SJCRH30 (cell line): ENCODE results near the gene FAM186B. TPM values are rescaled to one million over a fixed set of nuclear protein-coding genes. Genes with fewer than 3 reads are reported as not detected.

Experiments used
- DNase-seq, 2 experiments: peaks; one replicate each; pipeline ENCODE4 v3.0.0-alpha.2; 2015 to 2020
- H3K27ac ChIP-seq: fragments of 250-450 bp; sonication (Bioruptor Pico); 2 replicates; pipeline ENCODE4 v1.5.1; 2020; ENCODE audit warnings: mild to moderate bottlenecking, moderate library complexity
- H3K27me3 ChIP-seq: fragments of 250-450 bp; sonication (Bioruptor Pico); 2 replicates; pipeline ENCODE4 v1.5.1; 2020; ENCODE audit warnings: mild to moderate bottlenecking, moderate library complexity
- H3K36me3 ChIP-seq: fragments of 250-450 bp; sonication (Bioruptor Pico); 2 replicates; pipeline ENCODE4 v1.5.1; 2020; ENCODE audit warnings: mild to moderate bottlenecking, moderate library complexity
- H3K4me1 ChIP-seq: fragments of 250-450 bp; sonication (Bioruptor Pico); 2 replicates; pipeline ENCODE4 v1.5.1; 2020; ENCODE audit warnings: mild to moderate bottlenecking, moderate library complexity
- H3K4me3 ChIP-seq: fragments of 250-450 bp; sonication (Bioruptor Pico); 2 replicates; pipeline ENCODE4 v1.5.1; 2020; ENCODE audit warnings: mild to moderate bottlenecking, moderate library complexity
- H3K9me3 ChIP-seq: fragments of 250-450 bp; sonication (Bioruptor Pico); replicated peaks from 2 replicates; pipeline ENCODE4 v1.5.1; 2020; ENCODE audit warnings: mild to moderate bottlenecking, moderate library complexity
- total RNA-seq: library from RNA; depleted of rRNA; stranded (reverse); fragments of >200 nt; shearing (Covaris generic); gene quantifications from 2 replicates; pipeline ENCODE4 v1.2.3, GENCODE V29; 2014

FAM186B gene
- total RNA-seq, 1 experiment from 2014 or later: 0.18 TPM

DNA sequence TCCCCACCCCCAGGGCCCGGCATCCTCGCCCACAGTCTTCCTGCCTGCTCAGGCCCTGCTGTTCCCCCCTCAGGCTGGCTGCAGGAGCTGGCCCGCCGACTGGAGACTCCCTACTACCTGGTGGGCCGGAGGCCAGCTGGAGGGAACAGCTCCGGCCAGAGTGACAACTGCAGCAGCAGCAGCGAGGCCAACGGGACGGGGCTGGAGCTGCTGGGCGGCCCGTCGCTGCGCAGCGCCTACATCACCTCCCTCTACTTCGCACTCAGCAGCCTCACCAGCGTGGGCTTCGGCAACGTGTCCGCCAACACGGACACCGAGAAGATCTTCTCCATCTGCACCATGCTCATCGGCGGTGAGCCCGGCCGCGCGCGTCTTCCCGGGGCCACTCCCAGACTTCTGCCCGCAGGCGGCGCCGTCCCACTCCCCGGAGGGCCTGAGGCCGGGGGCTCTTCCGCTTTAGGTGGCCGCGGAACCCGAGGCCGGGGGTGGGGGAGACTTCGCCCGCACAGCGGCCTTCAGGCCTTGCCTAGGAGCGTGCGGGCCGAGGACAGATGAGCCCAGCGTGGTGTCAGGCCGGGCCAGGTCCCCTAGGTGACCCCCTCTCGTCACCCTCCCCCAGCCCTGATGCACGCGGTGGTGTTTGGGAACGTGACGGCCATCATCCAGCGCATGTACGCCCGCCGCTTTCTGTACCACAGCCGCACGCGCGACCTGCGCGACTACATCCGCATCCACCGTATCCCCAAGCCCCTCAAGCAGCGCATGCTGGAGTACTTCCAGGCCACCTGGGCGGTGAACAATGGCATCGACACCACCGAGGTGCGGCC, 56.4 kb downstream of the FAM186B start:
- Histone ChIP-seq H3K27me3 (peaks cover 17% of the 10 kb centered on the region; the same call in 1 of the 2 replicates), H3K9me3 (no peaks in the 10 kb centered on the region), H3K36me3 (no peaks in the 10 kb centered on the region), H3K4me3 (no peak overlapping the region), H3K27ac (no peak overlapping the region), H3K4me1 (no peaks in the 10 kb centered on the region)
- no peak for DNase-seq

DNA sequence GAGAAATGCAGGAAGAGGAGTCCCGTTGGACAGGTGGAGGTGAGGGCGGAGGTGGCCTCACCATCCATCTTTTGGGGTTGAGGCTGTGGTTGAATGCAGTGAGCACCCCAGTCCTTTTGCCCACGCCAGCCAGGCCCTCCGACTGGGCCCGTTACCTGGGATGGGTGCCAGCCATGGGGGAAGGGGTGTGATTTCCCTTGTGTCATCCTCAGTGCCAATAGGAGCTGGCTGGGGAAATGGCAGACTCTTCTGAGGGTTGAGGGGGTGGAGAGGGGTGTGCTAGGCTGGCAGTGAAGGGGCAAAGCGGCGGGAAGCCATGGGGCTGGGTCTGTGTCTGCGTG, 57.0 kb downstream of the FAM186B start:
- Histone ChIP-seq H3K4me1 (no peaks in the 10 kb centered on the region), H3K4me3 (no peak overlapping the region), H3K27ac (no peak overlapping the region), H3K36me3 (no peaks in the 10 kb centered on the region), H3K27me3 (peaks cover 17% of the 10 kb centered on the region; the same call in 1 of the 2 replicates), H3K9me3 (no peaks in the 10 kb centered on the region)
- no peak for DNase-seq

DNA sequence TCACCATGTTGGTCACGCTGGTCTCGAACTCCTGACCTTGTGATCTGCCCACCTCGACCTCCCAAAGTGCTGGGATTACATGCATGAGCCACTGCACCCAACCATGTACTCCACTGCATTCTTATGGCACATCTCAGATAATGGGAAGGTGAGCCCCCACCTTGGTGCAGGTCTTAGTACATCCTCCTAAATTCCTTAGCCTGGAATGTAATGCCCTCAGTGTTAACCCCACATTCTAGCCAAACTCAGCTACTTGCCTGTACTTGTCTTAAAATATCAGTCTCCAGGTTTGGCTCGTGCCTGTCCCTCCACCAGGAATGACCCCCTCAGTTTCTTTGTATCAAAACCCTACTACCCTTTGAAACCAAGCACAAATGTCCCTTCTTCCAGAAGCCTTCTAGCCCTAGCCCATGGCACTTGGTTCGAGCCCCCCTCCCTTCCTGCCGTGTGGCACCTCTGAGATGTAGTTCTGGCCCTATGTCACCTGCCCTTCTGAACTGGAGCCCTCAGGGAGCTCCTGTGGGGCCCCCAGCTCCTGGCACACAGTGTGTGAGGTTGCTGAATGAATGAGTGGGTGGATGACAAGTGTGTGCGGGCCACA, 58.2 kb downstream of the FAM186B start:
- H3K4me1 ChIP-seq: no peaks in the 10 kb centered on the region
- no peak for DNase-seq
- H3K27me3 ChIP-seq: peaks cover 23% of the 10 kb centered on the region
- H3K4me3 ChIP-seq: no peak overlapping the region
- no peak overlapping the region for H3K27ac ChIP-seq
- no peaks in the 10 kb centered on the region for H3K36me3 ChIP-seq
- no peaks in the 10 kb centered on the region for H3K9me3 ChIP-seq

DNA sequence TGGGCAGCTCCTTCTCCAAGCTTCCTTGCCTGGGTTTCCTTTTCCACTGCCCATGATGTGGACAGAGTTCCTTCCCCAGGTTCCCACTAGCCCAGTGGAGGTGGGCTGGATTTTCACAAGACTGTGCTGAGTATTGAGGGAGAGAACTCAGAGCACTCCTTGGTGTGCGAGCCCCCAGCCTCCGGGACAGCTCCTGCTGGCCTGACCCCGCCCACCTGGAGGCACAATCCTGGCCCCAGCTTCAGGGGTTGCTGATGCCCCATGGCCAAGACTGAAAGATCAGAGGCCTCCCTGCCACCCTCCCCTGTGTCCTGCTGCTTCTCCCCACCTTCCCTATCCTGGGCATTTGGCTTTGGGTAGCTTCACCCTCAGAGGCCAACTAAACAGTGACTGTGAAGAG, 59.0 kb downstream of the FAM186B start:
- no peaks in the 10 kb centered on the region for H3K4me1 ChIP-seq
- H3K27me3 ChIP-seq: peaks cover 23% of the 10 kb centered on the region
- no peaks in the 10 kb centered on the region for H3K9me3 ChIP-seq
- no peak overlapping the region for H3K4me3 ChIP-seq
- no peak for DNase-seq
- no peak overlapping the region for H3K27ac ChIP-seq
- H3K36me3 ChIP-seq: no peaks in the 10 kb centered on the region

DNA sequence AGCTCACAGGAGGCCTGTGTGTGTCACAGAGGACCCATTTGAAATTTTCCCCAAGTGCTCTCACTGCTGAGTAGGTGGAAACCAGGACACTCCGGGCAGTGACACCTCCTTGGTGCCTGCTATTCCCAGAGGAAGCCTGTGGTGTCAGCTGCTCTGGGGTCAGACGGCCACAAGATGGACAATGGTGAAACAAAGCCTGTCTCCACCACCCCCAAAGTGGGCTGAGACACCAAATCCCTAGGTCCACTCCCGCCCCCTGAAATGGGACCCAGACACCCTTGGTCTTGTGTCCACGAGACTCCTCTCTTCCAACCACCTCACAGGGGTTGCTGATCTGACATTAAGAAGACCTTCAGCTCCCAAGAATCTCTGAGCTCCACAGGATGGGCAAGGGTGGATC, 59.6 kb downstream of the FAM186B start:
- Histone ChIP-seq H3K36me3 (no peaks in the 10 kb centered on the region), H3K4me3 (no peak overlapping the region), H3K9me3 (no peaks in the 10 kb centered on the region), H3K27me3 (peaks cover 23% of the 10 kb centered on the region), H3K4me1 (peaks cover under 1% of the 10 kb centered on the region; the same call in 1 of the 2 replicates), H3K27ac (no peak overlapping the region)
- DNase-seq: no peak

DNA sequence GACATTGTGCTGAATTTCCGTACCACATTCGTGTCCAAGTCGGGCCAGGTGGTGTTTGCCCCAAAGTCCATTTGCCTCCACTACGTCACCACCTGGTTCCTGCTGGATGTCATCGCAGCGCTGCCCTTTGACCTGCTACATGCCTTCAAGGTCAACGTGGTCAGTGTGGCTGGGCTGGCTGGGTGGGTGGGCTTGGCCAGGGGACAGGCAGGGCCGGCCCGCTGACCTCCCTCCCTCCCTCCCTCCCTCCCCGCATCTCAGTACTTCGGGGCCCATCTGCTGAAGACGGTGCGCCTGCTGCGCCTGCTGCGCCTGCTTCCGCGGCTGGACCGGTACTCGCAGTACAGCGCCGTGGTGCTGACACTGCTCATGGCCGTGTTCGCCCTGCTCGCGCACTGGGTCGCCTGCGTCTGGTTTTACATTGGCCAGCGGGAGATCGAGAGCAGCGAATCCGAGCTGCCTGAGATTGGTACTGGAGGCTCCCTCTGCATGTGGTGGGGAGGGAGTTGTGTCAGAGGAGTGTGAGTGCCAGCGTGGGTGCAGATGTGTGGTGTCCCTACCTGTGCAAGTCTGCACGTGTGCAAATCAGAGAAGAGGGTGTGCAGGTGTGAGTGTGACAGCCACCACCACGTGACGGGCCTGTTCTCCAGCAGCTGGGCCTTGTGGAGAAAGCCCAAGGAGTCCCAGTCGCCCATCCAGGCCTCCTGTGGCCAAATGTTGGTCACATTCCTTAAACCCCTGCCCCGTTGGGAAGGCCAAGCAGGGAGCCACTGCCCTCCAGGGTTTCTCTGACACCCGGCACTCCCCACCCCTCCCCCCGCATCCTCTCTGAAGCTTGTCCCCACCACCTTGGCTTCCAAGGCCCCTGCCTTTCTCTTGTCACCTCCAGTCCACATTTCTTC, 61.3 kb downstream of the FAM186B start:
- H3K27me3 ChIP-seq: peaks cover 33% of the 10 kb centered on the region
- peaks cover 13% of the 10 kb centered on the region for H3K4me1 ChIP-seq
- H3K9me3 ChIP-seq: no peaks in the 10 kb centered on the region
- no peaks in the 10 kb centered on the region for H3K36me3 ChIP-seq
- H3K27ac ChIP-seq: no peak overlapping the region
- H3K4me3 ChIP-seq: no peak overlapping the region
- DNase-seq: no peak

DNA sequence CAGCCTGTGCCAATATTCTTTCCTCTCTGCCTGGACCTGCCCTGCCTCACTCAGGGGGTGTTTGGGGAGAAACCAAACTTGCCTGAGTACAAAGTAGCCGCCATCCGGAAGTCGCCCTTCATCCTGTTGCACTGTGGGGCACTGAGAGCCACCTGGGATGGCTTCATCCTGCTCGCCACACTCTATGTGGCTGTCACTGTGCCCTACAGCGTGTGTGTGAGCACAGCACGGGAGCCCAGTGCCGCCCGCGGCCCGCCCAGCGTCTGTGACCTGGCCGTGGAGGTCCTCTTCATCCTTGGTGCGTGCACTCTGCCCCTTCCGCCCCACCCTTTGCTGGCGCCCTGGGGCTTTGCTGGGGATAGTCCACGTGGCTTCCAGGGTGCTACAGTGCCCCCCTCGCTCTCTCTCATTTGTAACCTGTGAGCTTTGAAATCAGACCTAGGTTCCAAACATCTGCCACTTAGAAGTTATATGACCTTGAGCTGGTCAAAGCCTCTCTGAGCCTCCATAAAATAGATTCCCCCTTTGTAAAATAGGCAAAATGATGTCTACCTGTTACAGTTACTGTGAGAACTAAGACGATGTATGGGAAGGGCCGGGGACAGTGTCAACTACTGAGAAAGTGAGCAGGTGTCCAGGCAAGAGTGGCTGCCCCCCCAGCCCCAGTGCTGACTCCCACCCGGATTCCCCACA, 62.1 kb downstream of the FAM186B start:
- Histone ChIP-seq H3K4me1 (peaks cover 13% of the 10 kb centered on the region), H3K27ac (no peak overlapping the region), H3K9me3 (no peaks in the 10 kb centered on the region), H3K4me3 (no peak overlapping the region), H3K36me3 (no peaks in the 10 kb centered on the region), H3K27me3 (peaks cover 33% of the 10 kb centered on the region)
- DNase-seq: no peak

DNA sequence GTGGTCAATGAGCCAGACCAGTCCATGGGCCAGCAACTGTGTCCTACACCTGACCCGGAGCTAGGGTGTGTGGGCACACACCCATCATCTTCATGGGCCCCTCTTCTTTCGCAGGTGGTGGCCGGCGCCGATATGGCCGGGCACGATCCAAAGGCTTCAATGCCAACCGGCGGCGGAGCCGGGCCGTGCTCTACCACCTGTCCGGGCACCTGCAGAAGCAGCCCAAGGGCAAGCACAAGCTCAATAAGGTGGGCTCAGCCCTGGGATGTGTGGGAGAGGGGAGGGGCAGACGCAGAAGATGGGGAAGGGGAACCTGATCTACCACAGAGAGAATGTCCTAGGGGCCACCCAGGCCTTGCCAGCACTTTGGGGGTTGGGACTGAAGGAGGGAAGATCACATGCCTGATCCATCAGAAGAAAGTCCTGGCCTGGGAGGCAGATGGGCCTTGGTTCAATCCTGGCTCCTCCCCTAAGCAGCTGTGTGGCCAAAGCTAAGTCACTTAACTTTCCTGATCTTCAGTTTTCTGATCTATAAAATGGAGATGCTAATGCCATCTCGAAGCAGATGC, 62.8 kb downstream of the FAM186B start:
- Histone ChIP-seq H3K36me3 (no peaks in the 10 kb centered on the region), H3K4me1 (peaks cover 13% of the 10 kb centered on the region), H3K27ac (no peak overlapping the region), H3K4me3 (no peak overlapping the region), H3K9me3 (no peaks in the 10 kb centered on the region), H3K27me3 (peaks cover 36% of the 10 kb centered on the region)
- no peak for DNase-seq

DNA sequence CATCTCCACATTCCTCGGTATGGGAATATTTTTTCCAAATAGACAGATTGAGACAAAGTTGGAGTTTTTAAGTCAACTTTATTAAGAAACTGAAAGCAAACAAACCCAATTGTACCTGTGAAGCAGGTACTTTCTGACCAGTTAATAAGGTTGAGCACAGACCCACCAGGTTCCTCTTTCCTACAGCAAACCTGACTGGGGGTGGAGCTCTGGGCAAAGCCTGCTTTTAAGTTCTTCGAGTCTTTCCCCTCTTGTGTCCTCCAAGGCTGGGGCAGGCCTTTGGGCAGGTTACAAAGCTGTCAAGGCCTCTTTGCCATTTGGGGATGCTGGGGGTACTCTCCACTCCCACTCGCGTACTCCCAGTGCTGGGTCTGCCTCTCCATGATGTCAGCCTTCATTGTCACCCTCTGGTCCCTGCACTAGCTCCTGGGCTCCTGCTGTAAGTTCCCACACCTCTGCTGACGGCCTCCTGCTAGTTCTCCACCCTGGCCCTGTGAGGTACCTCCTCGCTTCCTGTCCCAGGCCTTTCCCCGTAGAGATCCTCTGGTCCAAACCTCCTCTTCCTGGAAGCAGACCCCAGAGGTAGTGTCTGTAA, 63.4 kb downstream of the FAM186B start:
- Histone ChIP-seq H3K27me3 (peaks cover 33% of the 10 kb centered on the region), H3K27ac (no peak overlapping the region), H3K36me3 (no peaks in the 10 kb centered on the region), H3K9me3 (no peaks in the 10 kb centered on the region), H3K4me1 (peaks cover 16% of the 10 kb centered on the region), H3K4me3 (no peak overlapping the region)
- DNase-seq: no peak

DNA sequence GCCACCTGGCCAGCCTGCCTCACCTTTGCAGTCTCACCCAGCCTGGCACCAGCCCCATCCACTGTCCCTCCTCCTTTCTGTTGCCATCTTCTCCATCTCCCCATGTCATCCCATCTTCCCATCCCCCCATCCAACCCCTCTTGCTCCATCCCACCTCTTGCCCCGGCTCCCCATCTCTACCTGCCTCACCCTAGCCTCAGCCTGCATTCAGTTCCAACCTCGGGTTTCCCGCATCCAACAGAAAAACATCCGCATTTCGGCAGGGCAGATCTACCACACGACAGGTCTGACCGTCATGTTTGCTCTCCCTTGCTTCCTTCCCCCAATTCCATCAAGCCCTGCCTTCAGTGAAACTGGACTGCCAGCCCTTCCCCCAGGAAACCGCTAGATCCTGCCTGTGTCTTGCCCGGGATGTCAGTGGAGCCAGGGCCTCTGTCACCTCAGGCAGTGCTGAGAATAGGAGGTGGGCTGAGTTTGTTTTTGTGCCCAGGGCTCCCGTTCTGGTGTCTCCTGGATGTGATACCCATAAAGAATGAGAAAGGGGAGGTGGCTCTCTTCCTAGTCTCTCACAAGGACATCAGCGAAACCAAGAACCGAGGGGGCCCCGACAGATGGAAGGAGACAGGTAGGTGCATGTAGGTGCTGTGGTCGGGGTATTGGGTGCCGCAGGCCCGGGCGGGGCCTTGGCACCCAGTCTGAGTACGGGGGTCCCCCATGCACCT, 64.1 kb downstream of the FAM186B start:
- Histone ChIP-seq H3K4me3 (no peak overlapping the region), H3K27ac (no peak overlapping the region), H3K4me1 (peaks cover 20% of the 10 kb centered on the region), H3K27me3 (peaks cover 40% of the 10 kb centered on the region), H3K36me3 (no peaks in the 10 kb centered on the region), H3K9me3 (no peaks in the 10 kb centered on the region)
- no peak for DNase-seq

DNA sequence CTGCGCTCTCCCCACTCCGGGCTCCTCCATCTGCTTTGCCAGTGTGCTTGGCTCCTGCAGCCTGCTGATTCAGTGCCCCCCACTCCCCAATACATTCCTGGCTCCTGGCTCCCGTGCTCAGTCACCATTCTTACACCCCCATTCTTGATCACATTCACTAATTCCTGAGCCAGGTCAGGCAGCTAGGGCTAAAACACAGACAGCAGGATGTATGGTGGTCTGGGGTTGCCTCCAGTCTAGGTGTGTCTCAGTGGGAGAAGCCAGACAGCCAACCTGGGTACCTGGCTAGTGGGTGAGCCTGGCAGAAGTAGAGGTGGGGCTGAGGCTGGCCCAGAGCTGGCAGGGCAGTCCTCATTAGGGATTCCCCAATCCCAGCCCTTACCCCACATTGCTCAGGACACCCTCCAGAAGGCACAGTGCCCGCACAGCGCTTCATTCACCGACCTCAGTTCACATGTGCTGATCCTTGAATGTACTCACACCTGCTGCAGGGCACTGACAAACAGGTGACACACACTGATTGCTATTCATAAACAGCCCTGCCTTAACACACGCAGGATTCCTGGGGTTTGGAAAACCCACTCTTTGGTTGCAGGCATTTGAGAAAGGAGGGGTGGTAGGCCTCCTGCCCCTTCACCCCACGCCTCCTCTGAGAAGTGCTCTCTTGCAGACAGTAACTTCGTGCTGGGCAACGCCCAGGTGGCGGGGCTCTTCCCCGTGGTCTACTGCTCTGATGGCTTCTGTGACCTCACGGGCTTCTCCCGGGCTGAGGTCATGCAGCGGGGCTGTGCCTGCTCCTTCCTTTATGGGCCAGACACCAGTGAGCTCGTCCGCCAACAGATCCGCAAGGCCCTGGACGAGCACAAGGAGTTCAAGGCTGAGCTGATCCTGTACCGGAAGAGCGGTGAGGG, 65.0 kb downstream of the FAM186B start:
- Histone ChIP-seq H3K4me3 (no peak overlapping the region), H3K36me3 (no peaks in the 10 kb centered on the region), H3K27ac (no peak overlapping the region), H3K4me1 (peaks cover 20% of the 10 kb centered on the region), H3K9me3 (no peaks in the 10 kb centered on the region), H3K27me3 (peaks cover 34% of the 10 kb centered on the region)
- no peak for DNase-seq

DNA sequence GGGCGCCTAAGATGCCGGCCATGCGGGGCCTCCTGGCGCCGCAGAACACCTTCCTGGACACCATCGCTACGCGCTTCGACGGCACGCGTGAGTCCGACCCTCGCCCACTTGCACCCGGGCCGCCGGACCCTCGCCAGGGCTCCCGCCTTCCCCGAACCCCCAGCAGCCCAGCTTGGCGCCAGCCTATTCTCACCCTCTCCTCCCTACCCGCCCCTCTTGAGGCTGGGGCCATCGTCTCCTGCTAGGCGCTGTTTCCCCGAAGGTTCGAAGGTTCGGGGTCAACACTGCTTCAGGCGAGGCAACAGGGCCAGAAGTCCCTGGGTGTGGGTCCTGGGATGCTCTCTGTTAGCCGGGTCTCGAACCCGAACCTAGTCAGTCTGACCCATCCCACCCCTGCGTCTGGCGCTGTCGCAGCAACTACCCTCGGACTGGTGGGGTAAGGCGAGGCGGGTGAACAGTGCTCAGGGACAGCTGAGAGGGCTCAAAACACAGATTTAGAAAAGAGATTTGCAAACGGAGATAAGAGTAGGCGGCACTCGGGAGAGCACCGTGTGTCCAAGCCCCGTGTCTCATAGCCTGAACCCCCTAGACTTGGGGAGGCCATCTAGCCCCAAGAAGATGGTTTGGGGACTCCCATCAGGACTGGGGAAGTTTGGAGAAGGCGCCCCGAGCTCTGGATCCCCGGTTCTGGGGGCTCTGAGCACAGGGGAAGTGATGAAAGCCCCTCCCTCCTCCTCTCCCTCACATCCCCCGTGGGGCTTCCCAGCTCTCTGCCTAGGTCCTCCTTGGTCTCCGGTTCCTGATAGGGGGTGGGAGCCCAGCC, 65.8 kb downstream of the FAM186B start:
- H3K36me3 ChIP-seq: no peaks in the 10 kb centered on the region
- H3K4me3 ChIP-seq: no peak overlapping the region
- H3K4me1 ChIP-seq: peaks cover 20% of the 10 kb centered on the region
- H3K27me3 ChIP-seq: peaks cover 29% of the 10 kb centered on the region
- peak in 1 of 2 experiments; percentile 32 for DNase-seq
- H3K27ac ChIP-seq: no peak overlapping the region
- H3K9me3 ChIP-seq: no peaks in the 10 kb centered on the region
